ENCODE data around the gene PSME2.
"Not testable (repeated sequence)": the region's sequence is repeated elsewhere in the genome, so short reads cannot be mapped to it uniquely, and the experiment has no call there.

- TF ChIP-seq CTCF (conservative IDR thresholded peaks at IDR 0.05); ZFX (IDR thresholded peaks at IDR 0.05): not testable (repeated sequence)
Measured at GRCh38 chr14:24105609-24106239, 40.7 kb downstream of the PSME2 start.
